Measurements from ENCODE around the gene RELN.
"Not testable (repeated sequence)": the region's sequence is repeated elsewhere in the genome, so short reads cannot be mapped to it uniquely, and the experiment has no call there.

The RELN gene

DNA sequence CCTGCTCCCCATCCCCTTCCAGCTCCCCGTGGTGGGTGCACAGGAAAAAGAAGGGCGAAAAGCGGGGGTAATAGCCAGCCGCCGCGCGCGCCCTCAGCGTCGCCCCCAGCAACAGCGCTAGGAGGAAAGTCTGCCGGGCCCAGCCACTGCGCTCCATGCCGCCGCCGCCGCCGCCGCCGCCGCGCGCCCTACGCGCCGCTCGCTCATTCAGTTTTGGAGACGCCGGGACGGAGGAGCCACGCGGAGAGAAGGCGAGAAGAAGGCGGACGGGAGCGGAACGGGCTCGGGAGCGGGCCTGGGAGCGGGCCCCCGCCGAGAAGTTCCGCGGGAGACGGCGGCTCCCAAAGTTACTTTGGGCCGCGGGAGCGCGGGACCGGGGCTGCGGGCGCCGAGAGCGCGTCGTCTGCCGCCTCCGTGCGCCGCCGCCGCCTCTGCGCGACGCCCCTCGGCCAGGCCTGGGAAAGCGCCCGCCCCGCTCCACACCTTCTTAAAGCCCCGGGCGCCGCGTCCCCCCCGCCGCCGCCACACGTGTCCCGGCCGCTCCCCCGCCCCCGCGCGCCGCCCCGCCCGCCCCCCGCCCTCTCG is at the start of gene RELN:
Gene RELN, minus strand, starts transcription at position 459 of the 585 bp plus-strand sequence. Its CDS starts 302 bp downstream, at position 157.
- DNase-seq: peak; percentile 66

DNA sequence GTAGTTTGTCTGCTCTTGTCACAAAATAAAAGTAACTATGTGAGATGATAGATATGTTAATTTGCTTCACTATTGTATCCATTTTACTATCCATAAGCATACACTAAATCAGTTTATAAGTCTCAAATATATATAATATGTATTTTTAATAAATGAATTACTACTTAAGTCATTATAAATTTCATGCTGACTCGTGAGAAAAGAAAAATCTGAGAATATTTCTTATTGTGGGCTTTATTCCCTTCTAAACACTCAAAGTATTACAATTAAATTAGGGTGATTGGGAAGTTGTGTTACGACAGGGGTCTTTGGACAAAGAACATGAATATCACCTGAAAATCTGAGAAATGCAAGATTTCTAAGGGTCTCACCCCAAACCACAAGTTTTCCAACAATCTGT is 48.7 kb upstream of the RELN start:
- DNase-seq: no peak

DNA sequence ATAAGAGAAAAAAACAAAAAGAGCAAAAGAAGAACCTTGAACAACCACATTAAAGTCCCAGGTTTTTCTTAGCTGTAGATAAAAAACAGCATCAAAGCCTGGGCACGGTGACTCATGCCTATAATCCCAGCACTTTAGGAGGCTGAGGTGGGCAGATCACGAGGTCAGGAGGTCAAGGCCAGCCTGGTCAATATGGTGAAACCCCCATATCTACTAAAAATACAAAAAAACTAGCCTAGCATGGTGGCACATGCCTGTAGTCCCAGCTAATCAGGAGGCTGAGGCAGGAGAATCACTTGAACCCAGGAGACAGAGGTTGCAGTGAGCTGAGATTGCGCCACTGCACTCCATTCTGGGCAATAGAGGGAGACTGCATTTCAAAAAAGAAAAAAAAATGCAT is 47.4 kb upstream of the RELN start:
- DNase-seq: not testable (repeated sequence)

DNA sequence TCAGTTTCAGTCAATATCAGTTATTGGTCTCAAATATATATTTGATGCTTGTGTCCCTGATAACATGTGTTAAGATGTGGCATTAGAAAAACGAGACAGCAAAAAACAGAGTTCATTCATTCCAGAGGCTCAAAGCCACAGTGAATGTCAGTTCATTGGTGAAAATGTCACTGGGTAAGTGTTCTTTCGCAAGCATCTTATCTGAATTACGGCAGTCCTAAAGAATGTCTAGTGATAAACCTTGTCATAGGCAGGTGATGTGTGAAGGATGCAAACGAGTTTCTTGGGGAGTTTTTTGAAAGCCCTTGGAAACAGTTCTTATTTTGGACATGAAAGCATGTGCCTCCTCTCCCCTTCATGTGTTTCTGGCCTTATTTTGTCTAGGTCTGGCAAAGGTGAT is 45.9 kb upstream of the RELN start:
- no peak for DNase-seq

DNA sequence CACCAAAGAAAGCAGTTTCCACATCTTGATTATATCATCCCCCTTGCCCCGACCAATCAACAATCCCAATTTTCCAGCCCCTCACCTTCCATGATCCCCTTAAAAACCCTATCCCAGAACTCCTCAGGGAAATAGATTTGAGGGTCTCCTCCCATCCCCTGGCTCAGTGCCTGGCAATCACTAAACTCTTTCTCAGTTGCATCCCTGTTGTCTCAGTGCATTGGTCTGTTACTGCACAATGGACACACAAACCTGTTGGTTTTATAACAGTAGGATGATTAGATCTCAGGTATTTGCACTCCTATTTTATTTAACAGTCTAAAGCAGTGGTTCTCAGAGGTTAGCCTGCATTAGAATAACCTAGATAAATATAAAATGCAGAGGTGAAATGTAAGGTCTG is 45.2 kb upstream of the RELN start:
- DNase-seq: no peak

DNA sequence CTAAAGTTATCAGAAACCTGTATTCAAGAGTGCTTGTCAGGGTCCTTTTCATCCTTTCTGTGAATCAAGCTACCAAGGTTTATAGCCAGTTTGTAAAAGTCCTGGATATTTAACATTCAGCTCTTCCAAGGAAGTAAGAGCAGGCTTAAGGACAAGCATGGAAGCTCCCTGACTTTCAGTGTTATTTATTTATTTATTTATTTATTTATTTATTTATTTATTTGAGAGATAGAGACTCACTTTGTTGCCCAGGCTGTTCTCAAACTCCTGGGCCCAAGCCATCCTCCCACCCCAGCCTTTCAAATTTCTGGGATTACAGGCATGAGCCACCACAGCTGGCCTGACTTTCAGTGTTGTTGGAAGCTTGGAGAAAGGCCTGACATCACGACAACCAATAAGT is 44.4 kb upstream of the RELN start:
- DNase-seq: no peak

DNA sequence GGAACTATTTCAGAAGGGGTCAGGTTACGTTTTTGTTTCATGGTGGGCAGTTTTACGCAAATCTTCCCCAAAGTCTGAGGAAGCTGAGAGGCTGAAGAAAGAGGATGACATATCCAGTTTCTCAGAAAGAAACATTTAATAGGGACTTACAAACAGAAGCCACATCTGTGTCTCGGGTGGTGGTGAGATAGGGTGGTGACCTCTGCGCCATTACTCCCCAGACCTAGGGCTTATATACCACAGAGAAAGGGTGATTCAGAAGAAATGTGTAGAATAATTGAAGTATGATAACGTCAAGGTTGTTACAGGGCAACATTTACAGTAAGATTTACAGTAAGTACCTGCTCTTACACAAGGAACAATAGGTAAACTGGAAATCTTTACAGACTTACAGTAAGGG is 43.0 kb upstream of the RELN start:
- DNase-seq: no peak

DNA sequence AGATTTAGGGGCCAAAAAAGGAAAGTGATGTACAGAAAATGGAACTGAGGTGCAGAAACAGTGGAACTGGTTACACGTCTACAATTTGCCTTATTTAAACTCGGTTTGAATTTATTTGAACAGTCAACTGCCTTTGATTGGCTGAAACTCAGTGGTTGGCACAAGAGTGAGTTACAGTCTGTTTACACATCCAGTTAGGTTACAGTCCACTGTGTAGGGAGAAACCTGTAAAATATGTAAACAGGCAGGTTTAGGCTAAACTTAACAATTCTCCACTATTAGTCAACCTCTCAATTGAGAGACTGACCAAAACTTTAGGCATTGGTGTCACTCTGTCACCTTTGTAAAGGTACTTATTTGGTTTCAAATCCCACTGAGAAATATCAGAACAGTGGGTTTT is 40.3 kb upstream of the RELN start:
- DNase-seq: no peak

DNA sequence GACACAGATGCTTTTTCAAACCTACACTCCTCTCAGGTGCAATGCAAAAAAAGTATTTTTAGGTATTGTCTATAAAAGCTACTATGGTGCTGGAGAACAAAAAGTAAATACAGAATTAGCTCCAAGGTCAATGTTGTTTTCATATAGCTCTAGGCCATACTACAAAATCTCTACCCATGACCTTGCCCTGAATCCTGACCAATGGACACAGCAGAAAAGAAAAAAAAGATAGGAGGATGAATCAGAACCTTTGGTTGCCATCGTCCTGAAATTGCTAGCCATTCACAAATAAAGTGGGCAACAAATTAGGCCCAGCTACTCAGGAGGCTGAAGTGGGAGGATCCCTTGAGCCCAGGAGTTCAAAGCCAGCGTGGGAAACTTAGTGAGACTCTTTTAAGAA is 35.2 kb upstream of the RELN start:
- no peak for DNase-seq

DNA sequence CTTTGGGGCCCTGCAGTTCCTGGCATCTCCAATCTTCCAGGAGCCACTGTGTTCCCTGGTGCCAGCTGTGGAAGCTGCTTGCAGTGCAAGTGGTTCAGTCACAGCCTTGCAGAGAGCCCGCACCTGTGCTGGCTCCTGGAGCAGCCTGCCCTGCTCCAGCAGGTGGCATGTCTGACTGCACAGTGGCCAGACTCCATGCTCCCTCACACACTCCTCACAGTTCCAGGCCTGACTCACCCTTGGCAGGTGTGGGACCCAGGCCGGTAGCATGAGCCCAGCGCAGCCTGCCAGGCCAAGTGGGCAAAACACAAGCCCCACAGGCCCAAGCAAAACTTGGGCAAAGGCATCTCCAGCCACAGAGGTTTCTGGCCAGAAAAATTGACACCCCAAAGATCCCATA is 33.6 kb upstream of the RELN start:
- DNase-seq: no peak

DNA sequence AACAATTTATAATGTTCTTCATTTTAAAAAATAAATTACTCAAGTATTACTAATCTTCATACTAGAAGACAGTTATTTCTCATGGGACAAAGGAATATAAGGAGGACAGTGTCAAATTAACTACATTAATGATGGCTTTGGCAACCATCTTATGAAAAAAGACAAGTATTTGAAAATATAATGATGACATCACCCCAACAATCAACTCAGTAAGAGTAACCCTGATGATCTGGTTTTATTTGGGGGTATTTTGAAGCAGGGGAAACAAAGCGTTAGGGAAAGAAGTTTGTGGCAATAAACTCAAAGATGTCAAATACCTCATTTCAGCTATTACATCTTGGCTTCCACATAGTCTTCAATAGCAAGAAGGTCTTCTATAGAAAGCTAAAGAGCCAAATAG is 29.0 kb upstream of the RELN start:
- DNase-seq: no peak

DNA sequence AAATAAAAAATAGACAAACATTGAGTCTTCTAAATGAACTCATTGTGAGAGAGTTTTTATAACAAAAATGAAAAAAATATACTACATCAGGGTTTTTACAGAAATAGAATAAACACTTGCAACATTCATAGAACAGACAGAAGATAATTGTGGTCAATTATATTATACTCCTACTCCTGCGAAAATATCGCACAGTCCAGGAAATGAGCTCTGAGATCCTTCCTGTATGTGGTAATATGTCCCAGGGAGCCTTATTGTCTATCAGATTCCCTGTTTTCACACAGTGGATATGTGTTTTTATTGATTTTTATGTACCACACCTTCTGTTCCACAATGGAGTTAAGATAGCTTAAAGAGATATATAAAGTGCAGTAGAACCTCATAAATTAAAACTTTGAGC is 27.5 kb upstream of the RELN start:
- DNase-seq: no peak

DNA sequence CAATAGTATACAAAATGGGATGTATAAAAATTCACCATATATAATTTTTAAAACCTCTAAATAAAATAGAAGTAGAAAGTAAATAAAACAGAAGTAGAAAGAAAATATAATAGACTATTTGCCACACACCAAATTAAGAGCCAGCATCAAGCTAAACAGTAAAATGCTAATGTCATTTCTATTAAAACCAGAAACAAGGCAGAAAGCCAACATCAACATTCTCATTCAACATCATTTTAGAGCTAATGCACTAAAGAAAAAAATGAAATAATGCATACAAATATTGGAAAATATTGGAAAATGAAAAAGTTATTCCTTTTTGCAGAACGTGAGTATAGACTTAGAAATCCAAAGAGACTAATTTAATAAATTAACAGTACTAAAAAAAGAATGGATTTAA is 23.4 kb upstream of the RELN start:
- DNase-seq: no peak

DNA sequence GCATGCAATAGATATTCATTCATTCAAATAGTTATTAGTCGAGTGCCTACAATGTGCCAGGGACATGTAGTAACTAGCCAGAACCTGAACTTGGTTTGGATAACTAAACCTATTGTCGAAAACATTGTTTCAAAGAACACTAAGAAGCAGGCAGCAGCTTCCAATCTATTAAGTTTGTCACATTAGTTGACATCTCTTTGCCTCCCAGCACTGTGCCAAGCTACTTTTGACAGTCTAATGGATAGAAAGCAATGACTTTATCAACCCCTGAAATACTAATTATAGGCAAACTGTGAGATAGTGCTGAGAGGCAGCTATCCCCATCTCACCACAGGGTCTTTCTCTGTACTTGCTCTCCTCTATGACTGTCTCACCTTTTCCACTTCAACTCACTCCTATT is 22.4 kb upstream of the RELN start:
- DNase-seq: no peak

DNA sequence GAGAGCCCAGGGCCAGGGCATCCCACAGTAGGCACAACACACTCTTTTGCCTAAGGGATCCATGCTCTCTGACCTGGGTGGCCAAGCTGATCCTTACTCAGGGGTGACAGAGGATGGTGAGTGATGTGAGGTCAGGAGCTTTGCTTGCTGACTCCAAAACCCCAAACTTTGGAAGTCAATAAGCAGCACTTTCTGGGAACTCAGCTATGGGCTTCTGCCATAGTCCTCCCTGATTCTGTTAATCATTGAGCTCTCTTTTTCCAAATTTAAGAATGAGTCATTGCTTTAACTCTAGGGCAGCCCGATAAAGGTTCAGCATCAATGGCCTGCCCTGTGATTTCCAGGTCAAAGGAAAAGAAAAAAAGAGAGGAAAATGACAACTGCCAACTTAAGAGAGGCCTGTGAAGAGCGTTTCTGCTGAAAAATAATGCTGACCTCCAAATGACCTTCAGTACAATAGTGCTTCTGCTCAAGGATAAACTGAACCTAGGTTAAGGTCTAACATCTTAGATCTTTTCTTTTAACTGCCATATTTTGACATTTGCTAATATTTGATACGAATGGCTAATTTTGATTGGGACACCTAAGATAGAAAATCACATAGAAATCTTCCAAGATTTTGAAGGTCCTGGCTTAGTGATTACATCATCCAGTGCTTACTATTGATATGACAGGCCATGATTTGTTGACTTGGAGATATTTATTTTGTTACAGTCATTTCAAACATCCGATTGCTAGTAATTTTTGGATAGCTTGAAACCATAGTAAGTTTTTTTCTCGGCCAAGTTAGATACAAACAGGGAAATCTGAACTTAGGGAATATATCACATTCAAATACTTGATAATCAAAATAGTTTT is 20.8 kb upstream of the RELN start:
- DNase-seq: no peak

DNA sequence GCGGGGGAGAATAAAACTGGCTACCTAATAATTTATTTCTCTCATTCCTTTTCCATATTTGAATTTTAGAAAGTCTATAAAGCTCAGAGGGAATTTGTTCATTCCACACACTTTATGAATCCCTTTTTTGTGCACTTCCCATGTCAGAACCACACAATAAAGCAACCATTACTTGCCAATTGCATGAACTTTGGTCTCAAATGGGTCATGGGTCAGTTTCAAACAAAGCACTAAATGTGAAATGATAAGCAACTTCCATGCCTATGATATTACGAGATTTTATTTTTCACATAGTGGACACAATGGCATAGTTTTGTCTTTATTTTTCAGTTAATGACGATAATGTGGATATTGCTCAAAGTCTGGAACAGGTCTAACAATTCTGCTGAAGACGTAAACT is 18.6 kb upstream of the RELN start:
- no peak for DNase-seq

DNA sequence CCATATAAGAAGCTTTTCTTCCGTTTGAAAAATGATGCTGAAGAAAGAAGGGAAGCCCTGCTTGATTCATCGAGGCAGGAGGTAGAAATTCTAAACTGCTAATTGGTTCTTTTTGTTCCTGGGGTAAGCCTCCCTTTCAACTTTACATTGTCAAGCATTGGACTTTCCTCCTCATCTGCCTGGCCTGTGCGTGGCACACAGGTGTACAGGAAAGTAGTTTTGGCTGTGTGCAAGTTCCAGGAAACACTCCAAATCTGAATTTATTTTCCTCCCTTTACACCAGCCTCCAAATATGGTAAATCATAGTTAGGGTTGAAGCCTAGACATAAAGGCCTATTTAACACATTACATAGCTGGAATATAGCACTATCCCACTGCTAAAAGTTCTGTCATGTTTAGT is 18.2 kb upstream of the RELN start:
- no peak for DNase-seq

DNA sequence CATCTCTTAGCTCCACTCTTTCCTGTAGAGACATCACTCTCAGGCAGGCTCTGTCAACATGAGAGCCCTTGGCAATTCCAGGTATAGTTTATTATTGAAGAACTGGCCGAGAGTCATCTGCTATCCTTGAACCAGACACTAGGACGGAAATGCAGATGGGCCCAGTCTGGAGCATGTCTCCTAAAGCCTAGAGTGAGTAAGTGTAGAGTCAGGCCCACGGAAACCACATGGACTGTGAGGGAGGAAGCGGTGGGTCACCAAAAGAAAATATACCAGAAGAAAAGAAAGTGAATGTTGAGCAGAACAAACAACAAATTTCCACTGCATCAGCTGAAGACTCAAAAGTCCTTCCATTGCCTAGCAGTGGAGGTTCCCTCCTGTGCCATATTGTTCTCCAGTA is 15.7 kb upstream of the RELN start:
- DNase-seq: no peak

DNA sequence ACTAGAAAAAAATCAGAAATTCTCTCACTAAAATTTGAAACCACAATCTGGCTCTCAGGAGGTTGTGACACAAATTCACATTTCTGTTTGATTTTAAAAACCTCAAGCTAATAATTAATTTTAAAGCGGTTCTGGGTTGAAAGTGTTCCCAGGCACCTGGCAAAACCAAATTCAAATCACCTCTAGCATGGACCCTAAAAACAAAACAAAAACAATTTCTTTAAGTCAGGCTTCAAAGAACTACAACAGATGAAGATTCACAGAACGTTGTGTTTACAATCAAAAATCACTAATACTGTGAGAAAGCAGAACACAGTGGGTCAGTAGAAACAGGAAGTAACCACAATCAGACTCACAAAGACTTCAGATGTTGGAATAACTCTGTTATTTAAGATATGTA is 7.2 kb upstream of the RELN start:
- no peak for DNase-seq

DNA sequence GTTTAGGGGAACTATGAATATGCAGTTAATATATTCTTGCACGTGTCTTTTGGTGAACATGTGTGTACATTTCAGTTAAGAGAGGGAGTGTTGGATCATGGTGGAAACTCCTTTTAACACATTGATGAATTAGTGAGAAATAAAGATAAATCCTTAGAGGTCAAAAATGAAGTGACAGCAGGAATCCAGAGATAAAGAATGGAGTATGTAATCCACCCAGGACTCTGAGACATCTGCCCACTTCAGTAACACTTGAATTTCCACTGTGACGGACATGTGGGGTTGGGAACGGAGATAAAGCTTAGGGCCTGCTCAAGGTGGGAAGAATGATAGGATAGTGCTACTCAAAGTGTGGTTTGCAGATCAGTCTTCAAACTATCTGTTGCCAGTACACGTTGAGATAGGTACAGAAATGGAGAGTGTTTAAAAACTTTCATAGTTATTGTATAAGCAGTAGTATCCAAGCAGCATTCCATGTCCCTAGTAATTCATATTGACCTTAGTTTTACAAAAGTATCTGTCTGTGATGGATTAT is 6.6 kb upstream of the RELN start:
- DNase-seq: no peak

DNA sequence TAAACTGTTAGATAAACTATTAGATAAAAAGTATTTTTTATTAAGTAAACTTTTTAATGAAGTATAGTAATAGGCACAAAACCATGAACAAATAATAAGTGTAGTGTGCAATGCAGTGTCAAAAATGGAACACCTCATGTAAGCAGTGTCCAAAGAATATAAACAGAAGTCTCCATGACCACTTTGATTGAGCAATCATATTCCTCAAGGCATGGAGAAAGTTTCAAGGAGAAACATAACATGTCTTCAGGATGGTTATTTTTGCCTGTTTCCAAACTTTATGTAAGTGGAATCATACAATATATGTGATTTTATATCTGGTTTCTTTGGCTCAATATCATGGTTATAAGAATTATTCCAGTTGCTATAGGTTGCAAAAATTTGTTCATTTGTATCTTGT is 6.1 kb upstream of the RELN start:
- no peak for DNase-seq

DNA sequence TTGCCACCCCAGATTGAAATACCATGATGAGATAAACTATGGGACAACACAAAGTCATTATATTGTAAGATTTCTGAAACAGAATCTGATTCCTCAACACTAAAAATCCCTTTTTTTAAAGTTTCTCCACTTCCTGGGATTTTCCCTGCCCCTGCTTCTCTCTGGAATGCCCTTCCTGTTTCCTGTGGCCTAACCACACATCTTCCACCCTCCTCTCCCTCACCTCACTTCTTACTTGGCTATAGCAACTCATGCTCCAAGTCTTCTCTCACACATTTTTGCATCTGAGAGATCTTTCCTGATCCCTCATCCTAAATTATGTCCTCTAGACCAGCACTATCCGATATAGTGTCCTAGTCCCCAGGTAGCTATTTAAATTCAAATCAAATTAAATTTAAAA is 4.1 kb upstream of the RELN start:
- no peak for DNase-seq

DNA sequence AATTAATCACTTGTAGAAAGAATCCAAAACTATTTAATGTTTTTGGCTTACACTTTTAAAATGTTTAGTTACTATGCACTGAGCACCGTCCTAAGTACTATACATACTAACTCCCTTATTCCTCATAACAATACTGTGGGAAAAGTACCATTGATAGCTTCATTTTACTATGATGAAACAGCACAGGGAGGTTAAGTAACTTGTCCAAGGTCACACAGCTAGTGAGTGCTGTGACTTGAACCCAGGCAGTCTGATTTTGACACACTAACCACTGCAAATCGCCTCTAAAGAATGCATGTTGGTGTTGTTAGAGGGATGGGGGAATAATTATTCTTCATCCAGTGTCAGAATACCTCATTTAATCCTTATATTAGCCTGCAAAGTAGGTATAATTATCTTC is 1.9 kb upstream of the RELN start:
- no peak for DNase-seq

DNA sequence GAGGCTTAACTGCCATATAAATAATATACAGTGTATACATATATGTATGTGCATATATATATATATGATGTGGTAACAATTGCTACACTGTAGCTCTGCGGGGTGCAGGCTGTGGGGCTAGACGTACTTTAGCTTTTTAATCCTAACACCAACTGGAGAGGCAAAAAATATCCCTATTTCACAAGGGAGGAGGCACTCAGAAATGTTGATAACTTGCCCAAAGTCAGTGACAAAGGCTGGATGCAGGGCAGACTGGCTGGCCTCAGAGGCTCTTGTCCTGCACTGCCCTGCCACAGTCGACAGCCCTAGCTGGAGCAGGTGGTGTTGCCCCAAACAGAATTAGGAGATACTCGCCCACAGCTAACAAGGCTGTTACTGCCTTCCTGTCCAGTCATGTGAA is 1.5 kb upstream of the RELN start:
- no peak for DNase-seq
